GM19023 (cell line): ENCODE measurements around the gene EPS8L3.
"Not testable (repeated sequence)": the region's sequence is repeated elsewhere in the genome, so short reads cannot be mapped to it uniquely, and the experiment has no call there.

Experiments
- ATAC-seq: cut with Tn5 transposase; IDR thresholded peaks from one replicate; pipeline ENCODE4 v1.9.1; 2021; ENCODE audit warnings: mild to moderate bottlenecking, moderate library complexity; ENCODE audit not compliant: unreplicated experiment

Gene EPS8L3, protein sequence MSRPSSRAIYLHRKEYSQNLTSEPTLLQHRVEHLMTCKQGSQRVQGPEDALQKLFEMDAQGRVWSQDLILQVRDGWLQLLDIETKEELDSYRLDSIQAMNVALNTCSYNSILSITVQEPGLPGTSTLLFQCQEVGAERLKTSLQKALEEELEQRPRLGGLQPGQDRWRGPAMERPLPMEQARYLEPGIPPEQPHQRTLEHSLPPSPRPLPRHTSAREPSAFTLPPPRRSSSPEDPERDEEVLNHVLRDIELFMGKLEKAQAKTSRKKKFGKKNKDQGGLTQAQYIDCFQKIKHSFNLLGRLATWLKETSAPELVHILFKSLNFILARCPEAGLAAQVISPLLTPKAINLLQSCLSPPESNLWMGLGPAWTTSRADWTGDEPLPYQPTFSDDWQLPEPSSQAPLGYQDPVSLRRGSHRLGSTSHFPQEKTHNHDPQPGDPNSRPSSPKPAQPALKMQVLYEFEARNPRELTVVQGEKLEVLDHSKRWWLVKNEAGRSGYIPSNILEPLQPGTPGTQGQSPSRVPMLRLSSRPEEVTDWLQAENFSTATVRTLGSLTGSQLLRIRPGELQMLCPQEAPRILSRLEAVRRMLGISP

GRCh38 chr1:109763646-109764415 lies at the start of gene EPS8L3:
Gene EPS8L3, minus strand, starts transcription at chr1:109763923. Its CDS starts 2,174 bp downstream, at chr1:109761749.
- no peak for ATAC-seq

- ATAC-seq, result no peak
Measured at GRCh38 chr1:109812691-109813393, 49.1 kb upstream of the EPS8L3 start.

DNA sequence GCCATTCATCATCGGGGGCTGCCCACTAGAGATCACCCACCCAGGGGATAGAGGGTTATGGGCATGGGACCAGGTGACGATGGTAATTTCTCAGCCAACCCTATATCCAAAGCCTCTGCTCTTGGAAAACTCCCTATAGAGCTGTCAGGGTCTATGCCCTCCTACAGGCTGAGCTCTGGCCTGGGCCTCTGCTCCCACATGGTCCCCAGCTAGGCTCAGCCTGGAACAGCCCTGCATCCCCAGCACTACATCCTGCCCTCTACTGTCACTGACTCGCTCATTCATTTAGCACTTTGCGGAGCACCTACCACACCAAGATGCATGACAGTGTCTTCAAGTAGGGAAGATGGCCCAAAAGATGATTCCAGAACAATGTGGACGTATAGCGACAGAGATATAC lies 45.0 kb upstream of the EPS8L3 start:
- no peak for ATAC-seq

GRCh38 chr1:109807822-109808680 lies 44.3 kb upstream of the EPS8L3 start:
- ATAC-seq, result no peak

- no peak for ATAC-seq
Measured at GRCh38 chr1:109807402-109807801, 43.7 kb upstream of the EPS8L3 start.

DNA sequence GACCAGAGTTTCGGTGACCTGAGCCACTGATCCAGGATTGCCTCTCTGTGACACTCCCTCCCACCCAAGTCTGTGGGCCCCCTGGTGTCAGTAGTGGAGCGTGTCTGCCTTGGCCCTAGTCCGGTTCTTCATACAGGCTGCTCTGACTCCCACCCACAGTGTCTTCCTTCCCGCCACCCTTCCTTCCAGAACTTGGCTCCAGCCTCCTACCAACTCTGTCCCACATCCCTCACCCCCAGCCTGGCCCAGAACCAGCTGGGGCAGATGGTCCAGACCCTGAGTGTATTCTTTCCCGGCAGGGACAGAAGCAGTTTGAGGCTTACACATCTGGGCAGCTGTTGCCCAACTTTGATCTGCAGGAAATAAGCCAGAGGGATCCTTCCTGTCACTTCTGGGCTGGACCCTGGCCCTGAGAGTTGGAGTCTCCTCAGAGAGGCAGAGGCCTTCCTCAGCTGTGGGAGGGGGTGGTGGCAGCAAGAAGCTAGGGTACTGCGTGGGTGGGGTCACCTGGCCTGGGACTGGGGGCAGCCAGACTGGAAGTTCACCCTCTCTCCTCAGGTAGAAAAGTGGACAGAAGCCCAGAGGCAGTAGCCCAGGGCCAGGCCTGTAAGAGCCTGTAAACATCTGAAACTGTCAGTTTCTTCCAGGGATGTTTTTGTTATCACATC lies 43.1 kb upstream of the EPS8L3 start:
- no peak for ATAC-seq

- ATAC-seq, result no peak
Measured at GRCh38 chr1:109805486-109806165, 41.9 kb upstream of the EPS8L3 start.

DNA sequence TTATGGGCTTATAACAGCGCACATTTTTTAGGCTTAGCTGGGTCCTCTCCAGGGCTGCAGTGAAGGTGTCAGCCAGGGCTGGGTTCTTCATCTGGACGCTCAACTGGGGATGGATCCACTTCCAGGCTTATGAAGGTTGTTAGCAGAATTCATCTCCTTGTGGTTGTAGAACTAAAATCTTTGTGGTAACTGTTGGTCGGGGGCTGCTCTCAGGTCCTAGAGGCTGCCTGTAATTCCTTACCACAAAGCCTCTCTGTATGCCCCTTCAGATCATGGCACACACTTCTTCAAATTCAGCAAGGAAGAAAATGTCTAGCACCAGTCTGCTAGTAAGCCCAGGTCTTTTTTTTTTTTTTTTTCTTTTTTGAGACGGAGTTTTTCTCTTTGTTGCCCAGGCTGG lies 40.9 kb upstream of the EPS8L3 start:
- no peak for ATAC-seq

DNA sequence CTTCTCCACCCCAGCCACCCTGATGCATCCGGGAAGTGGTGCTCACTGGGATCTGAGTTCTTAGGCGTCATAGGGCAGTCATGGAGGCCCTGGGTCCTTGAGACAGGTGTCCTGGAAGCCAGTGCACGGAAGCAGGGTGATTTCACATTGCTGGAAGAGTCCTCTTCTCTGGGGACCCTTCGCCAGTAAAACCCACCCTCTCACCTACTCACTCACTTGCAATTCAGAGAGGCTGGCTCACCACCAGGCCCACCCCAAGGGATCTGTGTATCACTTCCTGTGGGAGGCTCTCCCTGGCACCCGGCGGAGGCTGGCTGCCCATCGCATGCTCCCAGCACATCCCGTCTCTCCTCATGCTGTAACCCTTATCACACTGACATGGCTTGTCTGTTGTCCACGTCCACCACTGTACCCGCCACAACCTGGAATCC lies 40.2 kb upstream of the EPS8L3 start:
- ATAC-seq, result no peak

GRCh38 chr1:109802901-109803561 lies 39.3 kb upstream of the EPS8L3 start:
- ATAC-seq, result no peak

DNA sequence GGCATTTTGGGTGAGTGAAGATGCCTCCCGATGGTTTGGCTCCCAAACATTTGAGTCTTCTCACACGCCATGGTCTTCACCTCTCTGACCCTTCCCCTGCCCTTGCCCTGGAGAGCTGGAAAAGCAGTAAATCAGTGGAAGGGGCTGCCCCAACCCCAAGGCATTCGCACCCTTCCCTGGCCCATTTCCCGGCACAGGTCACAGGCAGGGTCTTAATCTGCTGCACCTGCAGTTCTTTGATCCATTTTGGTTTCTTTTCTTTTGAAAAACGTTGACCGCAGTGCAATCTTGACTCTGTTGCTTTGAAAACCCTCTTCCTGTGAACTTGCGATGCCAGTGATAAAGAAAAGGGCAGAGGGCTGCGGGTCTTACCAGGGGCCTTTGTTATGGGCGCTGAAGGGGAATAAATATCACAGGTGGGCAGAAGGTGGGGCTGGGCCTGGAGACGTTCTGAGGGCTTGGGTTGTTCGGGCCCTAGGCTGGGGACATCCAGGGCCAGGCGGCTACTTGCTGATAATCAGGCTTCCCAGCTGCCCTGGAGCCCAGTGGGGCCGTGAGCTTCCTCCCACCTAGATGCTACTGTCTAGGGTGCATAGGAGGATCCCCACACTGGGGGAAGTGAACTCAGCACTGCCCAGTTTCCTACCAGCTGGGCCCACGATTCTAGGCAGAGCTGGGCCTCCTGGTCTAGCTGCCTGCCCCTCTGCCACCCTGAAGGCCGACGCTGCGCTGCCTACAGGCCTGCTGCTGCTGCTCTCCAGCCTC lies 38.6 kb upstream of the EPS8L3 start:
- no peak for ATAC-seq

GRCh38 chr1:109801791-109802135 lies 38.0 kb upstream of the EPS8L3 start:
- ATAC-seq, result no peak

DNA sequence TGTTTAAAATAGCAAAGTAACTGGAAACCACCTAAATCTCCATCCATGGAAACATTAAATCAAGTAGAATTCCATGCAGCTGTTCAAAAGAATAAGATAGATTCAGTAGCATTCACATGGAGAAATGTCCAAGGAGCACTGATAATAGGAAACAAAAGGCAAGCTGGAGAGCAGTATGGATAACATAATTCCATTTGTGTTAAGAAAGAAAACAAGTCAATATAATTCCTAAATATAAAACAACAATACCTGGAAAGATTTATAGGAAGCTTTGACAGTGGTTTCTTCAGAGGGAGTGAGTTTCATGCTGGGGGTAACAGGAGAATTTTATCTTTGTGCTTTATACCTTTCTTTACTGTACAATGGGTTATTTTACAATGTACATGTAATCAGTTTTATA lies 36.6 kb upstream of the EPS8L3 start:
- ATAC-seq, result no peak

DNA sequence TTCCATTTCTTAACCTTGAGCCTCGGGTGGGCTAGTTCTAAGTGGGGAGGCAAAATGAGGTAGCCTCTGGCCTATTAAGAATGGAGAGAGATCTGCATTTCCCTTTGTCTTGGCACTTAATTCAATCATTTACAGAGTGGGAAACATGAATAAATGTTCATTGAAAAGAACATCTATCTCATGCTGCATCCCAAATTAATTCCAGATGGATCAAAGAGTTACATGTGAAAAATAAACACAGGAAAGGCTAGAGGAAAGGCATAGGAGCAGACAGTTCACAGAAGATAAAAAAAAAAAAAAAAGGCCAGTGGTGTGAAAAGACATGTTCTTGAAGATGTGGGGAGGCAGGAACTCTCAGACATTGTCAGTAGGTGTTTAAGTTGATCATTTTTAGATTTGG lies 35.7 kb upstream of the EPS8L3 start:
- no peak for ATAC-seq

GRCh38 chr1:109797303-109797595 lies 33.5 kb upstream of the EPS8L3 start:
- not testable (repeated sequence) for ATAC-seq

GRCh38 chr1:109796484-109797302 lies 33.0 kb upstream of the EPS8L3 start:
- no peak for ATAC-seq
